GM12874 (cell line): Measurements from ENCODE around the gene C20orf141.

Experiments
- CTCF ChIP-seq: IDR thresholded peaks from 2 replicates; pipeline ENCODE4 v1.5.1; 2011; ENCODE audit warnings: low read depth, mild to moderate bottlenecking, control low read depth, low read length, moderate library complexity; ENCODE audit not compliant: insufficient read depth

The C20orf141 gene

GRCh38 chr20:2820084-2820895 lies 5.5 kb downstream of the C20orf141 start:
- TF ChIP-seq CTCF: no peak

- no peak for TF ChIP-seq CTCF
Observed at GRCh38 chr20:2820896-2821869, 6.4 kb downstream of the C20orf141 start.

DNA sequence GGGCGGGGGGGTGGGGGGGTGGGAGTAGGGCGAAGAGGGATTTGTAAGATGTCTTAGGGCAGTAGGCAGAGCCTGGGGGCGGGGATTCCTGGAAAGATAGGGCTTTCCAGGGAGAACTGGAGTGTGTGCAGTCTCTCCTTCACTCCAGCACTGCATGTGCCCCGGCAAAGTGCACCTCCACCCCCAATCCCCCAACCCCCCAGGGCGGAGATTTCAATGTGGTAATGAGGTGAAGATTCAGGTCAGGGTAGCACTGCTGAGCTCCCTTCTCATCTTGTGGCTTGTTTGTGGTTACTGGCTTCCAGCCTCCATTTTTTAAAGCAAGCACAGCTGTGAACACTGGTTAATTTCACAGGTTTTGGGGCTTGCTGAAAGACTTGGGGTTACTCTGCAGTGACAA lies 7.3 kb downstream of the C20orf141 start:
- no peak for TF ChIP-seq CTCF

DNA sequence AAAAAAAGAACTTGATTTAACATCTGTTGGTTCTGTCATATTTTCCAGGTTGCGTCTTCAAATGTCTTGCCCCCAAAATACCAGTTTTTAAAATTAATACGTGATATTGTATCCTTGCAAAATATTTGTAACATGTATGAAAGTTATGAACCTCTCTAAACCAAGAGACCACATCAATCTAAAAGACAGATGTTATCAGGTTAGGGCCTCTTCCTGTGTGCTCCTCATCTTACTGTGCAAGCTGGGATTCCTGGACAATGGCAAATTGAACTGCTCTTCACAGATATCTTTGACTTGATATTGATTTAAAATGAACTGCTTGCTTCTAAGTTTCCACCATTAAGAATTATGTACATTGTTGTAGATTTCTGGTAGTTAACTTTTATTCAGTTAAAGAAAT lies 11.0 kb downstream of the C20orf141 start:
- no peak for TF ChIP-seq CTCF

- no peak for TF ChIP-seq CTCF
Observed at GRCh38 chr20:2826655-2827054, 11.9 kb downstream of the C20orf141 start.

- no peak for TF ChIP-seq CTCF
Observed at GRCh38 chr20:2829376-2829775, 14.6 kb downstream of the C20orf141 start.

DNA sequence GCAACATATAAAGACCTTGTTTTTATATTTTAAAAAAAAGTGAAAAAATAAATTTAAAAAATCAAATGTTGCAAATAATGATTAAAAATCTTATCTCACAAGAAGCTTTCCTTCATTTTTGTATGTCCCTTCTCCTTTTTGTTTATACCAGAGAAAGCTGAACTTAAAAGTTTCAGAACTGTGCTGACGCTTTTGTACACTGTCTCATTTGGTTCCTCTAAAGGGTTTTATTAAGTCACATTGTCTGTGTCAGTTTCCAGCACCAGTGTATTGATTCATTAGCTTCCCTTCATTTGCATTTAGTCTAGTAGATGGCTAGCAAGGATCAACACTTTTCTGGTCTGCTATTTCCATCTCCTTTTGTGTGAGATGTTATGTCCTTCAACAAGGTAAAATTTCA lies 19.0 kb downstream of the C20orf141 start:
- no peak for TF ChIP-seq CTCF
